Measurements from ENCODE around the gene MYBPHL.

Gene MYBPHL

GRCh38 chr1:109251277-109252166, 55.3 kb downstream of the MYBPHL start:
- DNase-seq = no peak

GRCh38 chr1:109250454-109251276, 56.1 kb downstream of the MYBPHL start:
- peak; percentile 25 for DNase-seq

GRCh38 chr1:109249654-109250401, 57.0 kb downstream of the MYBPHL start:
- DNase-seq = peak; percentile 23

GRCh38 chr1:109248797-109249629, 57.8 kb downstream of the MYBPHL start, which contains the start of gene CELSR2:
TSS of gene CELSR2 (plus strand) at chr1:109249539. CDS start at chr1:109250080, 541 bp downstream.
- DNase-seq = peak; percentile 70

GRCh38 chr1:109248444-109248796, 58.4 kb downstream of the MYBPHL start:
- DNase-seq = peak; percentile 15

GRCh38 chr1:109247401-109248365, 59.1 kb downstream of the MYBPHL start:
- peak; percentile 9 for DNase-seq

GRCh38 chr1:109246141-109246551, 60.7 kb downstream of the MYBPHL start:
- DNase-seq = peak; percentile 14

GRCh38 chr1:109243860-109244552, 62.8 kb downstream of the MYBPHL start:
- peak; percentile 10 for DNase-seq

GRCh38 chr1:109243221-109243620, 63.6 kb downstream of the MYBPHL start:
- DNase-seq = peak; percentile 12

- peak; percentile 54 for DNase-seq
These were observed 64.4 kb downstream of the MYBPHL start for GRCh38 chr1:109242387-109242786.

Measured in femur (tissue), 1 donor.